HEK293 (cell line): Measurements from ENCODE around the gene SNRPA1.
A peak's percentile ranks its signal among the peaks of the same experiment; 100 is the strongest.

Experiments used
- CTCF ChIA-PET: fragments of 350-600 bp; formaldehyde crosslinking; extraction: SDS; loops from one replicate; lab custom pipeline; 2021; ENCODE audit warnings: antibody characterized with exemption; lab: Yijun Ruan, JAX
- POLR2A ChIA-PET: fragments of 300-600 bp; formaldehyde crosslinking; extraction: SDS; loops from one replicate; lab custom pipeline; 2020; ENCODE audit warnings: antibody characterized with exemption, inconsistent platforms; lab: Yijun Ruan, JAX
- H3K27ac ChIP-seq: fragments of 200-500 bp; sonication (Bioruptor generic); 2 replicates; pipeline ENCODE4 v1.5.1; 2014; ENCODE audit warnings: low read depth, low read length, control low read depth, inconsistent platforms; ENCODE audit errors: extremely low read depth
- H3K36me3 ChIP-seq, 2 experiments: fragments of 200-500 bp in 1 of 2; sonication (Bioruptor generic) in 1 of 2; 1 replicate in 1 of 2; 2 replicates in 1 of 2; pipeline ENCODE4 v1.5.1; 2014 to 2017; ENCODE audit warnings: inconsistent platforms in 2 of 2, low read length in 2 of 2; ENCODE audit not compliant: control insufficient read depth in 2 of 2, insufficient read depth in 1 of 2
- H3K4me1 ChIP-seq: fragments of 200-500 bp; sonication (Bioruptor generic); 2 replicates; pipeline ENCODE4 v1.5.1; 2014; ENCODE audit warnings: mild to moderate bottlenecking, low read length, inconsistent platforms; ENCODE audit not compliant: control insufficient read depth, insufficient read depth
- H3K4me3 ChIP-seq: 2 replicates; pipeline ENCODE4 v1.5.1; 2011; ENCODE audit warnings: low read depth, mild to moderate bottlenecking, control low read depth, low read length, moderate library complexity
- H3K9me3 ChIP-seq: fragments of 200-500 bp; sonication (Bioruptor generic); 2 replicates; pipeline ENCODE4 v1.5.1; 2014; ENCODE audit warnings: low read depth, low read length, inconsistent platforms; ENCODE audit not compliant: control insufficient read depth, insufficient read depth
- BCL6B ChIP-seq: fragments of 450-650 bp; formaldehyde crosslinking; IDR thresholded peaks from 2 replicates; pipeline ENCODE4 v1.5.1; 2017; ENCODE audit warnings: missing biosample characterization, missing genetic modification characterization
- HOXA7 ChIP-seq: sonication (generic); formaldehyde crosslinking; IDR thresholded peaks from 2 replicates; pipeline ENCODE4 v1.8.1; 2022; ENCODE audit warnings: missing genetic modification reagents, borderline replicate concordance
- HOXC10 ChIP-seq: sonication (generic); formaldehyde crosslinking; IDR thresholded peaks from 2 replicates; pipeline ENCODE4 v1.8.1; 2023; ENCODE audit warnings: mild to moderate bottlenecking, missing genetic modification reagents
- KLF10 ChIP-seq: fragments of 450-650 bp; IDR thresholded peaks from 2 replicates; pipeline ENCODE4 v1.5.1; 2018; ENCODE audit warnings: missing biosample characterization, mild to moderate bottlenecking, missing genetic modification characterization
- KLF16 ChIP-seq: fragments of 450-650 bp; formaldehyde crosslinking; IDR thresholded peaks from 2 replicates; pipeline ENCODE4 v1.5.1; 2017; ENCODE audit warnings: missing biosample characterization, missing genetic modification characterization
- PRDM1 ChIP-seq: fragments of 450-650 bp; formaldehyde crosslinking; IDR thresholded peaks from 2 replicates; pipeline ENCODE4; 2016; ENCODE audit warnings: missing biosample characterization, missing genetic modification characterization
- SCRT1 ChIP-seq: fragments of 450-650 bp; formaldehyde crosslinking; IDR thresholded peaks from 2 replicates; pipeline ENCODE4 v1.5.1; 2016; ENCODE audit warnings: missing biosample characterization, missing genetic modification characterization, borderline replicate concordance
- SCRT2 ChIP-seq: fragments of 450-650 bp; formaldehyde crosslinking; IDR thresholded peaks from 2 replicates; pipeline ENCODE4 v1.5.1; 2016; ENCODE audit warnings: missing biosample characterization, missing genetic modification characterization
- SP2 ChIP-seq: fragments of 450-650 bp; formaldehyde crosslinking; IDR thresholded peaks from 2 replicates; pipeline ENCODE4 v1.5.1; 2016; ENCODE audit warnings: missing biosample characterization, missing genetic modification characterization
- ZBTB44 ChIP-seq: fragments of 450-650 bp; IDR thresholded peaks from 2 replicates; pipeline ENCODE4 v1.5.1; 2018; ENCODE audit warnings: missing biosample characterization, mild to moderate bottlenecking, missing genetic modification characterization
- ZNF174 ChIP-seq: fragments of 450-650 bp; formaldehyde crosslinking; IDR thresholded peaks from 2 replicates; pipeline ENCODE4 v1.5.0; 2017; ENCODE audit warnings: missing biosample characterization, mild to moderate bottlenecking, missing genetic modification characterization
- ZNF184 ChIP-seq: fragments of 450-650 bp; IDR thresholded peaks from 2 replicates; pipeline ENCODE4 v1.5.1; 2018; ENCODE audit warnings: missing biosample characterization, mild to moderate bottlenecking, missing genetic modification characterization
- ZNF302 ChIP-seq: fragments of 450-650 bp; formaldehyde crosslinking; IDR thresholded peaks from 2 replicates; pipeline ENCODE4 v1.5.1; 2016; ENCODE audit warnings: missing biosample characterization, missing genetic modification characterization, low read depth
- ZNF341 ChIP-seq: fragments of 450-650 bp; formaldehyde crosslinking; IDR thresholded peaks from 2 replicates; pipeline ENCODE4; 2016; ENCODE audit warnings: low read depth, missing biosample characterization, missing genetic modification characterization
- ZNF518A ChIP-seq: fragments of 450-650 bp; formaldehyde crosslinking; conservative IDR thresholded peaks from 2 replicates; pipeline ENCODE4 v1.5.1; 2016; ENCODE audit warnings: low read depth, missing biosample characterization, missing genetic modification characterization
- ZNF549 ChIP-seq: fragments of 450-650 bp; IDR thresholded peaks from 2 replicates; pipeline ENCODE4 v1.5.1; 2018; ENCODE audit warnings: missing biosample characterization, missing genetic modification characterization, mild to moderate bottlenecking, inconsistent platforms, moderate library complexity
- ZNF623 ChIP-seq: fragments of 450-650 bp; formaldehyde crosslinking; IDR thresholded peaks from 2 replicates; pipeline ENCODE4 v1.5.1; 2016; ENCODE audit warnings: missing biosample characterization, missing genetic modification characterization
- ZNF639 ChIP-seq: fragments of 450-650 bp; formaldehyde crosslinking; IDR thresholded peaks from 2 replicates; pipeline ENCODE4 v1.5.1; 2016; ENCODE audit warnings: missing biosample characterization, missing genetic modification characterization
- ZNF645 ChIP-seq: fragments of 450-650 bp; formaldehyde crosslinking; IDR thresholded peaks from 2 replicates; pipeline ENCODE4; 2016; ENCODE audit warnings: missing biosample characterization, missing genetic modification characterization
- ZNF660 ChIP-seq: fragments of 450-650 bp; IDR thresholded peaks from 2 replicates; pipeline ENCODE4 v1.5.1; 2018; ENCODE audit warnings: missing biosample characterization, mild to moderate bottlenecking, missing genetic modification characterization
- ZNF701 ChIP-seq: fragments of 450-650 bp; formaldehyde crosslinking; IDR thresholded peaks from 2 replicates; pipeline ENCODE4 v1.5.1; 2016; ENCODE audit warnings: missing biosample characterization, missing genetic modification characterization
- ZSCAN30 ChIP-seq: fragments of 450-650 bp; IDR thresholded peaks from 2 replicates; pipeline ENCODE4 v1.5.1; 2018; ENCODE audit warnings: missing biosample characterization, mild to moderate bottlenecking, missing genetic modification characterization, moderate library complexity

The SNRPA1 gene

GRCh38 chr15:101252836-101253235 is 42.2 kb downstream of the SNRPA1 start:
- peaks cover 0 to 4% of the 10 kb centered on the region in 2 experiments; a peak in 1 of 3 replicates for H3K36me3 ChIP-seq
- ChIA-PET POLR2A (interaction anchor here (1.3 to 1.6 kb wide), 3 partner anchors 13 to 23 kb away, joined by 3 to 7 read pairs (median 4); no protein-coding TSS in a partner anchor), CTCF (interaction anchor here (1.6 to 12.5 kb wide), 3 partner anchors 163 to 241 kb away, joined by 5 to 223 read pairs (median 6); no protein-coding TSS in a partner anchor)
- H3K27ac ChIP-seq, result no peak overlapping the region
- TF ChIP-seq BCL6B (tag by site-specific recombination) (no peak), PRDM1 (tag by site-specific recombination) (no peak), ZNF174 (tag by site-specific recombination) (no peak), HOXA7 (CRISPR knock-in tag) (no peak), ZNF701 (tag by site-specific recombination) (no peak), ZNF623 (no peak), ZNF549 (tag by site-specific recombination) (no peak)
- peaks cover 15% of the 10 kb centered on the region for H3K4me1 ChIP-seq
- H3K9me3 ChIP-seq, result no peaks in the 10 kb centered on the region
- H3K4me3 ChIP-seq, result peak overlapping the region; percentile 85; the same call in 1 of the 2 replicates

GRCh38 chr15:101251830-101252820 is 42.9 kb downstream of the SNRPA1 start, which contains the start of gene CHSY1:
CHSY1 (minus strand) TSS chr15:101252048; CDS start chr15:101251456, 592 bp downstream.
- Histone ChIP-seq H3K27ac (peak within 1 kb of the TSS; percentile 86; the same call in 1 of the 2 replicates), H3K36me3 (peaks cover 0 to 11% of the 10 kb centered on the region in 2 experiments; a peak in 1 of 3 replicates), H3K9me3 (no peaks in the 10 kb centered on the region), H3K4me3 (peak within 1 kb of the TSS; percentile 85), H3K4me1 (peaks cover 17% of the 10 kb centered on the region)
- CTCF ChIA-PET, result interaction anchor here (0.7 to 12.5 kb wide), 7 partner anchors 134 to 248 kb away, joined by 3 to 223 read pairs (median 3); no protein-coding TSS in a partner anchor
- POLR2A ChIA-PET, result interaction anchor here (0.6 to 2.8 kb wide), 25 partner anchors 9 to 1534 kb away, joined by 3 to 9 read pairs (median 4); partner anchors contain the start of genes ASB7, LINS1, SNRPA1 and TARS3
- TF ChIP-seq HOXC10 (CRISPR knock-in tag) (no peak), ZNF639 (no peak), KLF16 (tag by site-specific recombination) (peak; percentile 50; the same call in 1 of the 2 replicates), ZNF660 (tag by site-specific recombination) (peak; percentile 53; the same call in 1 of the 2 replicates), ZNF518A (tag by site-specific recombination) (no peak), ZNF645 (tag by site-specific recombination) (no peak), ZNF302 (tag by site-specific recombination) (no peak), ZBTB44 (peak; percentile 57; the same call in 1 of the 2 replicates), ZSCAN30 (tag by site-specific recombination) (peak; percentile 58), SCRT1 (tag by site-specific recombination) (no peak), KLF10 (tag by site-specific recombination) (peak; percentile 47; the same call in 1 of the 2 replicates), ZNF341 (no peak), SCRT2 (tag by site-specific recombination) (peak; percentile 84), SP2 (tag by site-specific recombination) (peak; percentile 70), ZNF184 (peak; percentile 41; the same call in 1 of the 2 replicates)
